IMR-90 (cell line): ENCODE results near the gene SLC25A19. TPM values are rescaled to one million over a fixed set of nuclear protein-coding genes. Genes with fewer than 3 reads are reported as not detected.

Source experiments
- ATAC-seq: fragments of 200-7000 bp; cut with Tn5 transposase; 2 replicates; pipeline ENCODE4 v1.9.1; 2020; ENCODE audit warnings: low read depth, mild to moderate bottlenecking, moderate library complexity
- BruUV-seq: library from RNA; stranded (reverse); fragments of 400-500 nt; replicated peaks from 2 replicates; lab custom pipeline; 2021; lab: Mats Ljungman, UMichigan
- CTCF ChIA-PET: fragments of 300-600 bp; formaldehyde crosslinking; extraction: SDS; loops from one replicate; lab custom pipeline; 2021; ENCODE audit warnings: antibody characterized with exemption; lab: Yijun Ruan, JAX
- POLR2A ChIA-PET: fragments of 300-600 bp; sonication (Branson Sonifier 250); formaldehyde crosslinking; loops from one replicate; lab custom pipeline; 2022; ENCODE audit warnings: antibody characterized with exemption; ENCODE audit not compliant: unreplicated experiment; lab: Charles Lee
- DNase-seq: peaks from one replicate; pipeline ENCODE4 v3.0.0; 2013
- H2AFZ ChIP-seq: replicated peaks from 2 replicates; pipeline ENCODE3; 2013; ENCODE audit warnings: low read length, mild to moderate bottlenecking; ENCODE audit not compliant: poor library complexity
- H2AK5ac ChIP-seq: 2 replicates; pipeline ENCODE4 v1.6.1; 2013; ENCODE audit warnings: low read depth, low read length, inconsistent platforms
- H2AK9ac ChIP-seq: replicated peaks from 2 replicates; pipeline ENCODE3; 2013; ENCODE audit warnings: mild to moderate bottlenecking, low read depth, low read length, moderate library complexity; ENCODE audit not compliant: poor library complexity
- H2BK120ac ChIP-seq: 2 replicates; pipeline ENCODE4 v1.6.1; 2013; ENCODE audit warnings: low read depth, low read length, inconsistent platforms
- H2BK15ac ChIP-seq: 3 replicates; pipeline ENCODE4 v1.6.1; 2013; ENCODE audit warnings: low read depth, low read length, inconsistent platforms
- H2BK20ac ChIP-seq: 2 replicates; pipeline ENCODE4 v1.6.1; 2013; ENCODE audit warnings: low read depth, mild to moderate bottlenecking, inconsistent platforms, low read length, moderate library complexity
- H2BK5ac ChIP-seq: 2 replicates; pipeline ENCODE4 v1.6.1; 2013; ENCODE audit warnings: mild to moderate bottlenecking, low read depth, low read length, inconsistent platforms; ENCODE audit not compliant: poor library complexity, severe bottlenecking
- H3K14ac ChIP-seq: replicated peaks from 2 replicates; pipeline ENCODE4 v1.6.1; 2013; ENCODE audit warnings: low read depth, low read length, inconsistent platforms
- H3K18ac ChIP-seq: 2 replicates; pipeline ENCODE4 v1.6.1; 2013; ENCODE audit warnings: low read depth, low read length, control low read depth
- H3K23ac ChIP-seq: 2 replicates; pipeline ENCODE4 v1.6.1; 2013; ENCODE audit warnings: low read depth, low read length, inconsistent platforms
- H3K27ac ChIP-seq: 2 replicates; pipeline ENCODE4 v1.5.1; 2013; ENCODE audit warnings: mild to moderate bottlenecking, control low read depth, low read length; ENCODE audit not compliant: insufficient read depth
- H3K27me3 ChIP-seq: 2 replicates; pipeline ENCODE4 v1.6.1; 2013; ENCODE audit warnings: low read length; ENCODE audit not compliant: control insufficient read depth, insufficient read depth
- H3K36me3 ChIP-seq: 2 replicates; pipeline ENCODE4 v1.6.1; 2013; ENCODE audit warnings: low read length, mixed read lengths; ENCODE audit not compliant: control insufficient read depth, insufficient read depth
- H3K4ac ChIP-seq: 2 replicates; pipeline ENCODE4 v1.6.1; 2013; ENCODE audit warnings: low read depth, low read length, inconsistent platforms
- H3K4me1 ChIP-seq: 2 replicates; pipeline ENCODE4 v1.6.1; 2013; ENCODE audit warnings: low read length, mixed read lengths; ENCODE audit not compliant: control insufficient read depth, insufficient read depth
- H3K4me2 ChIP-seq: 2 replicates; pipeline ENCODE4 v1.6.1; 2013; ENCODE audit warnings: low read depth, mild to moderate bottlenecking, control low read depth, low read length, moderate library complexity
- H3K4me3 ChIP-seq: 2 replicates; pipeline ENCODE4 v1.5.1; 2013; ENCODE audit warnings: low read depth, mild to moderate bottlenecking, control low read depth, low read length, moderate library complexity; ENCODE audit not compliant: insufficient read depth
- H3K56ac ChIP-seq: 2 replicates; pipeline ENCODE4 v1.6.1; 2013; ENCODE audit warnings: low read length, inconsistent platforms; ENCODE audit not compliant: insufficient read depth; ENCODE audit errors: extremely low read depth
- H3K79me1 ChIP-seq, 2 experiments: 2 replicates each; pipeline ENCODE4 v1.6.1; 2013; ENCODE audit warnings: low read length in 2 of 2, inconsistent platforms in 1 of 2, low read depth in 1 of 2
- H3K9ac ChIP-seq: 2 replicates; pipeline ENCODE4 v1.6.1; 2013; ENCODE audit warnings: low read depth, low read length, control low read depth
- H3K9me1 ChIP-seq: 2 replicates; pipeline ENCODE4 v1.6.1; 2013; ENCODE audit warnings: low read length, inconsistent platforms; ENCODE audit not compliant: insufficient read depth
- H3K9me3 ChIP-seq: 2 replicates; pipeline ENCODE4 v1.6.1; 2013; ENCODE audit warnings: low read length; ENCODE audit not compliant: control insufficient read depth, insufficient read depth
- H4K20me1 ChIP-seq: 2 replicates; pipeline ENCODE4 v1.6.1; 2013; ENCODE audit warnings: low read length, inconsistent platforms; ENCODE audit not compliant: insufficient read depth
- H4K5ac ChIP-seq: 2 replicates; pipeline ENCODE4 v1.6.1; 2013; ENCODE audit warnings: mild to moderate bottlenecking, low read depth, low read length, control low read depth
- H4K8ac ChIP-seq, 2 experiments: 2 replicates each; pipeline ENCODE4 v1.6.1; 2013; ENCODE audit warnings: low read depth in 2 of 2, low read length in 2 of 2, control low read depth in 1 of 2, inconsistent platforms in 1 of 2
- H4K91ac ChIP-seq: 2 replicates; pipeline ENCODE4 v1.6.1; 2013; ENCODE audit warnings: low read depth, low read length, inconsistent platforms; ENCODE audit not compliant: insufficient read depth
- BHLHE40 ChIP-seq: fragments of 150-350 bp; IDR thresholded peaks from 2 replicates; pipeline ENCODE4 v1.6.1; 2016; ENCODE audit warnings: mild to moderate bottlenecking, low read depth, low read length
- CEBPB ChIP-seq: IDR thresholded peaks from 2 replicates; pipeline ENCODE4 v1.6.1; 2012; ENCODE audit warnings: low read depth, low read length, improper control_type of control experiment
- FOS ChIP-seq: fragments of 150-350 bp; IDR thresholded peaks from 2 replicates; pipeline ENCODE4 v1.6.1; 2016; ENCODE audit warnings: low read depth, low read length
- MAFK ChIP-seq: IDR thresholded peaks from 2 replicates; pipeline ENCODE4 v1.6.1; 2012; ENCODE audit warnings: low read depth, low read length, improper control_type of control experiment
- MXI1 ChIP-seq: IDR thresholded peaks from 2 replicates; pipeline ENCODE4 v1.6.1; 2012; ENCODE audit warnings: low read depth, mild to moderate bottlenecking, low read length, moderate library complexity, borderline replicate concordance
- NFE2L2 ChIP-seq: fragments of 150-350 bp; IDR thresholded peaks from 2 replicates; pipeline ENCODE4 v1.6.1; 2016; ENCODE audit warnings: low read depth, mild to moderate bottlenecking, low read length
- RAD21 ChIP-seq: IDR thresholded peaks from 2 replicates; pipeline ENCODE4 v1.6.1; 2012; ENCODE audit warnings: low read length, improper control_type of control experiment
- RCOR1 ChIP-seq: IDR thresholded peaks from 2 replicates; pipeline ENCODE4 v1.6.1; 2012; ENCODE audit warnings: mild to moderate bottlenecking, low read length, improper control_type of control experiment; ENCODE audit not compliant: insufficient replicate concordance
- RFX5 ChIP-seq: IDR thresholded peaks from 2 replicates; pipeline ENCODE4 v1.8.0; 2012; ENCODE audit warnings: low read depth, mild to moderate bottlenecking, low read length, moderate library complexity
- SMC3 ChIP-seq: fragments of 150-350 bp; IDR thresholded peaks from 2 replicates; pipeline ENCODE4 v1.6.1; 2016; ENCODE audit warnings: low read depth, mild to moderate bottlenecking, antibody characterized with exemption, low read length, moderate library complexity
- WGBS, 2 experiments: methylation state at CpG; one replicate each; pipeline versions ENCODE4 v1.1.5 to v1.1.7; 2013; ENCODE audit warnings: missing lambda C conversion rate in 2 of 2; ENCODE audit not compliant: insufficient read length in 1 of 2; ENCODE audit errors: extremely low coverage in 2 of 2; 5-methylcytosine and 5-hydroxymethylcytosine counted together
- dilution Hi-C: fragments of 300-500 bp; cut with HindIII; formaldehyde crosslinking; loops from one replicate; pipeline ENCODE4 v1.14.3; 2018; ENCODE audit warnings: low sequenced_read_pairs; ENCODE audit not compliant: unreplicated experiment
- in situ Hi-C: fragments of 300-500 bp; cut with MboI; formaldehyde crosslinking; loops from 3 replicates; pipeline ENCODE4 v1.14.3; 2019; ENCODE audit warnings: low sequenced_read_pairs, inconsistent platforms, mixed read lengths
- intact Hi-C: fragments of 100-400 bp; cut with micrococcal nuclease; formaldehyde crosslinking; loops from 2 replicates; pipeline ENCODE4 v1.10.0; 2022
- polyA plus RNA-seq, 3 experiments: library from polyadenylated mRNA; depleted of rRNA; stranded (reverse); fragments of >200 nt; gene quantifications; 2 replicates each; pipeline ENCODE4 v1.2.3, GENCODE V29; 2012; ENCODE audit warnings: low replicate concordance in 1 of 3
- total RNA-seq: library from RNA; depleted of rRNA; stranded (reverse); fragments of >200 nt; gene quantifications from 2 replicates; pipeline ENCODE4 v1.2.3, GENCODE V29; 2012
- TF ChIP-seq, protein P1 (sequence below): fragments of 150-350 bp; IDR thresholded peaks from 2 replicates; pipeline ENCODE4 v1.6.1; 2017; ENCODE audit warnings: mild to moderate bottlenecking, antibody characterized with exemption, low read length, low read depth

The SLC25A19 gene
- total and polyA plus RNA-seq, 2 of the 4 experiments (the other 2 are of a cell fraction) = 9.1 to 9.2 TPM

DNA sequence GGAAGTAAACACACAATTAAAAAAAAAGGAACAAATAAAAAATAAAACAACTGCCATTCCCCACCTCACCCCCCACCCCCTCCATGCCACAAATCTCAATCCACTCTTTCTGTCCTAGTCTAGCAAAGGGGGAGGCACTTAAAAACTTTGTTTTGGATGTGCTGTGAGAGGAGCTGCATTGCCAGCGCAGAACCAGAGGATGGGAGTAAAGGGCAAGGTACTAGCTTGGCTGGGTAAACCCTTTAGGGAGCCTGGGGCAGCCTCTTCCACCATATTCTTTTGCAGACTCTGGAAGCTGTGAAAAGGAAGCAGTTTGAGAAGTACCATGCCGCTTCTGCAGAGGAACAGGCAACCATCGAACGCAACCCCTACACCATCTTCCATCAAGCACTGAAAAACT, 26.2 kb downstream of the SLC25A19 start:
- Histone ChIP-seq H3K27me3 (no peaks in the 10 kb centered on the region), H2BK20ac (no peak overlapping the region), H3K9me1 (peaks cover 7% of the 10 kb centered on the region), H3K36me3 (peaks cover 26% of the 10 kb centered on the region), H4K5ac (no peak overlapping the region), H2BK5ac (no peak overlapping the region), H3K14ac (no peak overlapping the region), H3K23ac (no peak overlapping the region), H4K20me1 (peaks cover 21% of the 10 kb centered on the region; the same call in 1 of the 2 replicates), H3K9ac (no peak overlapping the region), H2BK120ac (no peak overlapping the region), H3K56ac (no peak overlapping the region), H2AK9ac (no peak overlapping the region), H3K79me1 (peaks cover 37 to 48% of the 10 kb centered on the region in 2 experiments), H3K9me3 (no peaks in the 10 kb centered on the region), H3K18ac (no peak overlapping the region), H4K8ac (no peak overlapping the region), H3K4me2 (no peak overlapping the region), H4K91ac (no peak overlapping the region), H3K4me3 (no peak overlapping the region), H3K4me1 (peaks cover 3% of the 10 kb centered on the region), H2AK5ac (no peak overlapping the region), H2AFZ (no peak overlapping the region), H2BK15ac (no peak overlapping the region), H3K4ac (no peak overlapping the region), H3K27ac (no peak overlapping the region)
- WGBS, 2 experiments = no CpG with 5 or more reads among the region's 4 CpGs
- ATAC-seq = no peak
- in situ Hi-C loops = no loop called here
- CTCF ChIA-PET = interaction anchor here (0.6 to 3.2 kb wide), 2 partner anchors 8 to 29 kb away, joined by 3 to 18 read pairs; partner anchors contain the start of gene MIF4GD
- POLR2A ChIA-PET = interaction anchor here (1.5 kb wide), 1 partner anchor 8 kb away, joined by 4 read pairs; the partner anchor contains the start of gene MIF4GD
- TF ChIP-seq RFX5 (no peak), SMC3 (no peak), FOS (no peak), MXI1 (no peak), CEBPB (no peak), RAD21 (no peak), MAFK (no peak), RCOR1 (no peak), BHLHE40 (no peak), NFE2L2 (no peak)
- TF ChIP-seq, protein P1, sequence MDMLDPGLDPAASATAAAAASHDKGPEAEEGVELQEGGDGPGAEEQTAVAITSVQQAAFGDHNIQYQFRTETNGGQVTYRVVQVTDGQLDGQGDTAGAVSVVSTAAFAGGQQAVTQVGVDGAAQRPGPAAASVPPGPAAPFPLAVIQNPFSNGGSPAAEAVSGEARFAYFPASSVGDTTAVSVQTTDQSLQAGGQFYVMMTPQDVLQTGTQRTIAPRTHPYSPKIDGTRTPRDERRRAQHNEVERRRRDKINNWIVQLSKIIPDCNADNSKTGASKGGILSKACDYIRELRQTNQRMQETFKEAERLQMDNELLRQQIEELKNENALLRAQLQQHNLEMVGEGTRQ = no peak
- no TSS peak for BruUV-seq
- dilution Hi-C loops = no loop called here
- DNase-seq = no peak
- intact Hi-C loops = no loop called here
